Measurements from ENCODE around the gene MNDA.
"Not testable (repeated sequence)": the region's sequence is repeated elsewhere in the genome, so short reads cannot be mapped to it uniquely, and the experiment has no call there.

MNDA gene

DNA sequence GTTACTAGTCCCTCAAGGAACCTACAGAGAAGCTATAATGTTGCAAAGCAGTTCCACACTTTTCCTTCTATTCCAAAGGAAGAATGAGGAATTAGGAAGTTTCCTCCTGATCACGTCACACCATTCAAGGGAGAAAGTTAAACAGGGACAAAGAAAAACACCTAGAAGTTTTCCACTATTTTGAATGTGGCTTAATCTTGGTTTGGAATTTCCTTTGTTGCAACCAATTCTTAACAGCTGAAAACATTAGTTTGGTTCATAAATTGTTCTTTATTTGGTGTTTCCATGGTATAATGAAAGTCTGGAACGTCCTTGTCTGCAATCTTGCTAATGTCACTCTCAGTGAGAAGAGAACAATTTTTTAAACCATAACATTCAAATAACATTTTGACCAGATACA is 8.4 kb downstream of the MNDA start:
- no peak for DNase-seq

DNA sequence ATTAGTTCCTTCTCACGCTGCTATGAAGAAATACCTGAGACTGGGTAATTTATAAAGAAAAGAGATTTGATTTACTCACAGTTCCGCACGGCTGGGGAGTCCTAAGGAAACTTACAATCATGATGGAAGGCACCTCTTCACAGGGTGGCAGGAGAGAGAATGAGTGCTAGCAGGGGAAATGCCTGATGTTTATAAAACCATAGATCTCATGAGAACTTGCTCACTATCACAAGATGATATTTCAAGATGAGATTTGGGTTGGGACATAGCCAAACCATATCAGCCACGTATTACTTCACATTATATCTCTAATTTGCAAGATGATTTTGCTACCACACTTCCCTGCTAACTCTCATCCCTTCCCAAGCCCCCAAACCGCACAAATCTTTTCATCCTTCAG is 9.1 kb downstream of the MNDA start:
- DNase-seq, result no peak

DNA sequence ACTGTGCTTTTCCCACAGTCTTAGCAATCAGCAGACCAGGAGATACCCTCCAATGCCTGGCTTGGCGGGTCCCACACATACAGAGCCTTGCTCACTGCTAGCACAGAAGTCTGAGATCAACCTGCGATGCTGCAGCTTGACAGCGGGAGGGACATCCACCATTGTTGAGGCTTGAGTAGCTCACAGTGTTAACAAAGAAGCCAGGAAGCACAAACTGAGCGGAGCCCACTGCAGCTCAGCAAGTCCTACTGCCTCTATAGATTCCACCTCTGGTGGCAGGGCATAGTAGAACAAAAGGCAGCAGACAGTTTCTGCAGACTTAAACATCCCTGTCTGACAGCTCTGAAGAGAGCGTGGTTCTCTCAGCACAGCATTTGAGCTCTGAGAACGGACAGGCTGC is 33.4 kb downstream of the MNDA start:
- DNase-seq, result no peak

DNA sequence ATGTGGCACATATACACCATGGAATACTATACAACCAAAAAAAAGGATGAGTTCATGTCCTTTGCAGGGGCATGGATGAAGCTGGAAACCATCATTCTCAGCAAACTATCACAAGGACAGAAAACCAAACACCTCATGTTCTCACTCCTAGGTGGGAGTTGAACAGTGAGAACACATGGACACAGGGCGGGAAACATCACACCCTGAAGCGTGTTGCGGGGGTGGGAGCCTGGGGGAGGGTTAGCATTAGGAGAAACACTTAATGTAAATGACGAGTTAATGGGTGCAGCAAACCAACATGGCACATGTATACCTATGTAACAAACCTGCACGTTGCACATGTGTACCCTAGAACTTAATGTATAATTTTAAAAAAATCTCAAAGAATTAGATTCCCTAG is 39.3 kb downstream of the MNDA start:
- not testable (repeated sequence) for DNase-seq

- DNase-seq, result no peak
These were observed 42.0 kb downstream of the MNDA start for GRCh38 chr1:158873141-158873540.

DNA sequence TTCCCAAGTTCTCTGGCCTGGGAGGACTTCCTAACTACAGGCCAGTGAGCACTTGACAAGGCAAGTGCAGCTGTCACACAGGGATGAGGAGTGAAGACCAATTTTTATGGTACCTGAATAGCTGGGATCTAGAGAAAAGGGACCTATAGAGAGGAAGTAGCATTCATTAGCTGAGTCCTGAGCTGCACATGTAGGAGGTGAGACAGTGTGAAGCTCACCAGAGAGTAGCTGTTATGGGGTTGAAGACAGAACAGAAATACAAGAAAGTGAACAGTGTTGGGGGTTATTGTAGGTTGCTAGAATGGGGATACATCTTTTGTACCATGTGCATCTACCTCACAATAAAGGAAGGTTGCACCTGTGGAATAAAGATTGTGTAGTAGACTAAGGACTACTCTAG is 62.5 kb downstream of the MNDA start:
- DNase-seq, result no peak

GRCh38 chr1:158898722-158899121 is 67.6 kb downstream of the MNDA start:
- DNase-seq, result no peak

All from SHP77 treated with DMSO at 0.1 percent for 48 hours (cell line).